Gastrocnemius medialis (tissue), 4 donors: ENCODE data around the gene PRPH.

Experiments used
- POLR2A ChIP-seq, 2 donors: fragments of 450-650 bp; IDR thresholded peaks; one replicate each; pipeline ENCODE4 v1.6.1; 2017; ENCODE audit warnings: antibody characterized with exemption in 2 of 2, mild to moderate bottlenecking in 2 of 2, moderate library complexity in 2 of 2
- TF ChIP-seq, protein P1 (sequence below), 5 experiments: fragments of 450-650 bp in 3 of 5; fragments of 200-600 bp in 2 of 5; sonication (generic) in 2 of 5; IDR thresholded peaks in 4 of 5; conservative IDR thresholded peaks in 1 of 5; 1 replicate in 4 of 5; 2 replicates in 1 of 5; pipeline ENCODE4 v1.5.1; 2016 to 2019; ENCODE audit warnings: antibody characterized with exemption in 5 of 5, mild to moderate bottlenecking in 3 of 5, moderate library complexity in 3 of 5

DNA sequence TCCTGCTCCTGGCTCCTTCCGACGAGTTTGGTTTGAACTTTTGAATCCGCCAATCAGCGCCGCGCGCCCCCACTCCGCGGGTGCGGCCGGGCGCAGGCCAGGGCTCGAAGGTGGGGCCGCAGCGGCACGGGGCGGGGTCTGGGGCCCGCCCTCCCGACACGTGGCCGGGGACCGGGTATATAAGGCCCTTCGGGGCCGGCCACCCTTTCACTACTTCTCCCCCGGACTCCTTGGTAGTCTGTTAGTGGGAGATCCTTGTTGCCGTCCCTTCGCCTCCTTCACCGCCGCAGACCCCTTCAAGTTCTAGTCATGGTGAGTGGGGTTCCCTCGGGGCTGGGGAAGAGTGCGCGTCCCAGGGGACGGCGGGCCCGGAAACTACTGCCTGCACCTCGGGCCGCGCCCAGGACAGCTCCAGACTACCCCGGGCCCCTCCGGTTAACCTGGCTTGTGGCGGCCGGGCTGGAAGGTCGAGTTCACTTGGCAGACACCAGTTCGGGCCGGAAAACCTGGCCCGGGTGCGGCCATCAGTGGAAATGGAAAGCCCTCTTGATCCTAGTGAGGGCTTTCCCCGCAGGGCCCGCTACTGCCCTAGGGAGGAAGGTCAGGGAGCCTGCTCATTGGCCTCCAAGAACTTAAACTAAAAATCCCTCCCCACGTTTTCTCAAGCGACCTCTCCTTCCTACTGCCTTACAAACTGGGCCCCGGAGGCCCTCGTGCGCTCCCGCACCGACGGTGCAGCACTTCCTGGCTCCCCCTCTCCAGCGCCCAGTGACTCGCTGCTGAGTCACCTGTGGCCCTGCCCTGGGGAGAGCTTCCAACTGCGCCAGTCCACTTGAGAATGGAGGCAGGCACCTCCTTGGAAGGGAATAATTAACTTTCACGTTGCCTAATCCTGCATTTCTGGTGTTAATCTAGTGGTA lies 29.8 kb upstream of the PRPH start, which contains the start of gene TUBA1C:
- peak; percentile 66 to 88 for TF ChIP-seq POLR2A (IDR thresholded peaks at IDR 0.05)
- TF ChIP-seq, protein P1, sequence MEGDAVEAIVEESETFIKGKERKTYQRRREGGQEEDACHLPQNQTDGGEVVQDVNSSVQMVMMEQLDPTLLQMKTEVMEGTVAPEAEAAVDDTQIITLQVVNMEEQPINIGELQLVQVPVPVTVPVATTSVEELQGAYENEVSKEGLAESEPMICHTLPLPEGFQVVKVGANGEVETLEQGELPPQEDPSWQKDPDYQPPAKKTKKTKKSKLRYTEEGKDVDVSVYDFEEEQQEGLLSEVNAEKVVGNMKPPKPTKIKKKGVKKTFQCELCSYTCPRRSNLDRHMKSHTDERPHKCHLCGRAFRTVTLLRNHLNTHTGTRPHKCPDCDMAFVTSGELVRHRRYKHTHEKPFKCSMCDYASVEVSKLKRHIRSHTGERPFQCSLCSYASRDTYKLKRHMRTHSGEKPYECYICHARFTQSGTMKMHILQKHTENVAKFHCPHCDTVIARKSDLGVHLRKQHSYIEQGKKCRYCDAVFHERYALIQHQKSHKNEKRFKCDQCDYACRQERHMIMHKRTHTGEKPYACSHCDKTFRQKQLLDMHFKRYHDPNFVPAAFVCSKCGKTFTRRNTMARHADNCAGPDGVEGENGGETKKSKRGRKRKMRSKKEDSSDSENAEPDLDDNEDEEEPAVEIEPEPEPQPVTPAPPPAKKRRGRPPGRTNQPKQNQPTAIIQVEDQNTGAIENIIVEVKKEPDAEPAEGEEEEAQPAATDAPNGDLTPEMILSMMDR (IDR thresholded peaks at IDR 0.05 in 4 of 5, conservative IDR thresholded peaks at IDR 0.05 in 1 of 5) = no peak
